Tibial nerve (tissue), 4 donors: ENCODE results near the gene CORO7. TPM values are rescaled to one million over a fixed set of nuclear protein-coding genes. Genes with fewer than 3 reads are reported as not detected.

Experiments
- DNase-seq, 2 donors: peaks; one replicate each; pipeline ENCODE4 v3.0.0-alpha.2; 2019; ENCODE audit warnings: low spot score in 2 of 2
- H3K27ac ChIP-seq, 4 donors: fragments of 200-600 bp; sonication (generic) in 3 of 4; one replicate each; pipeline ENCODE4 v1.5.1; 2017 to 2019; ENCODE audit warnings: mild to moderate bottlenecking in 1 of 4
- H3K27me3 ChIP-seq, 2 donors: fragments of 200-600 bp; sonication (generic) in 1 of 2; one replicate each; pipeline versions ENCODE4 v1.5.1 to v1.6.0; 2017 to 2019
- H3K36me3 ChIP-seq, 3 donors: fragments of 200-600 bp; sonication (generic); one replicate each; pipeline ENCODE4 v1.5.1; 2018 to 2019
- H3K4me1 ChIP-seq, 4 donors: fragments of 200-600 bp; sonication (generic) in 3 of 4; one replicate each; pipeline ENCODE4 v1.5.1; 2017 to 2019
- H3K4me3 ChIP-seq, 4 donors: fragments of 200-600 bp; sonication (generic) in 3 of 4; one replicate each; pipeline ENCODE4 v1.5.1; 2017 to 2019; ENCODE audit warnings: mild to moderate bottlenecking in 1 of 4, moderate library complexity in 1 of 4
- H3K9me3 ChIP-seq, 4 donors: fragments of 200-600 bp; sonication (generic) in 3 of 4; one replicate each; pipeline ENCODE4 v1.5.1; 2017 to 2019
- EP300 ChIP-seq, 2 donors: sonication (generic); formaldehyde crosslinking; IDR thresholded peaks; one replicate each; pipeline ENCODE4 v1.6.1; 2017; ENCODE audit warnings: antibody characterized with exemption in 2 of 2, mild to moderate bottlenecking in 1 of 2
- POLR2A ChIP-seq, 2 donors: fragments of 450-650 bp; IDR thresholded peaks; one replicate each; pipeline ENCODE4 v1.6.1; 2017; ENCODE audit warnings: antibody characterized with exemption in 2 of 2, mild to moderate bottlenecking in 2 of 2, moderate library complexity in 2 of 2
- WGBS, 2 donors: methylation state at CpG; one replicate each; pipeline ENCODE4 v1.1.5; 2018; 5-methylcytosine and 5-hydroxymethylcytosine counted together
- total RNA-seq, 4 donors: library from RNA; depleted of rRNA; stranded (reverse); fragments of >200 nt; gene quantifications; one replicate each; pipeline ENCODE4 v1.1.0, GENCODE V29; 2016
- TF ChIP-seq, protein P1 (sequence below), 5 experiments: fragments of 200-600 bp in 3 of 5; fragments of 450-650 bp in 2 of 5; sonication (generic) in 3 of 5; IDR thresholded peaks; one replicate each; pipeline ENCODE4 v1.5.1; 2016 to 2019; ENCODE audit warnings: antibody characterized with exemption in 5 of 5, mild to moderate bottlenecking in 3 of 5, moderate library complexity in 2 of 5

CORO7 gene
- total RNA-seq, 4 donors from 2014 or later, result 27.8 to 77.4 (median 52.1) TPM

DNA sequence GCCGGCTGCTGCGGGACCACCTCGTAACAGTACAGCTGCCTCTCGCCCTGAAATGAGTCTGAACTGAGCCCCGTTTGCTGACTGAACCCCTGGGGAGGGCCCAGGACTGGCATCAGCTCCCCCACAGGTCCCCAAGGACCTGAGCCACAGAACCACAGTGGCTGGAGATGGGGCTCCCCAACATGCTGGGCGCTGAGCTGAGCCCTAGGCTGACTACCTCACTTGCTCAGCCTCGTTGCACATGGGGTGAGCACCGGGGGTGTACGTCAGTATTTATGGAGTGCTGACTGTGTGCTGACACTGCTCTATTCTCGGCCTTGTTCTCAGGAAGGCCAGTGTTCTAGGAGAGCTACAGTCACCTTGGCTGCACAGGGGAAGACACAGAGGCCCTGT lies 51.4 kb downstream of the CORO7 start:
- no peak overlapping the region for H3K27ac ChIP-seq
- TF ChIP-seq, protein P1, sequence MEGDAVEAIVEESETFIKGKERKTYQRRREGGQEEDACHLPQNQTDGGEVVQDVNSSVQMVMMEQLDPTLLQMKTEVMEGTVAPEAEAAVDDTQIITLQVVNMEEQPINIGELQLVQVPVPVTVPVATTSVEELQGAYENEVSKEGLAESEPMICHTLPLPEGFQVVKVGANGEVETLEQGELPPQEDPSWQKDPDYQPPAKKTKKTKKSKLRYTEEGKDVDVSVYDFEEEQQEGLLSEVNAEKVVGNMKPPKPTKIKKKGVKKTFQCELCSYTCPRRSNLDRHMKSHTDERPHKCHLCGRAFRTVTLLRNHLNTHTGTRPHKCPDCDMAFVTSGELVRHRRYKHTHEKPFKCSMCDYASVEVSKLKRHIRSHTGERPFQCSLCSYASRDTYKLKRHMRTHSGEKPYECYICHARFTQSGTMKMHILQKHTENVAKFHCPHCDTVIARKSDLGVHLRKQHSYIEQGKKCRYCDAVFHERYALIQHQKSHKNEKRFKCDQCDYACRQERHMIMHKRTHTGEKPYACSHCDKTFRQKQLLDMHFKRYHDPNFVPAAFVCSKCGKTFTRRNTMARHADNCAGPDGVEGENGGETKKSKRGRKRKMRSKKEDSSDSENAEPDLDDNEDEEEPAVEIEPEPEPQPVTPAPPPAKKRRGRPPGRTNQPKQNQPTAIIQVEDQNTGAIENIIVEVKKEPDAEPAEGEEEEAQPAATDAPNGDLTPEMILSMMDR (IDR thresholded peaks at IDR 0.05), result no peak
- TF ChIP-seq EP300 (IDR thresholded peaks at IDR 0.05) (no peak), POLR2A (IDR thresholded peaks at IDR 0.05) (no peak)
- H3K36me3 ChIP-seq, result peaks cover 0 to 53% (median 6%) of the 10 kb centered on the region in 3 donors
- 90% methylated on average over 9 to 10 of the region's 10 CpGs for WGBS, 2 donors
- H3K4me1 ChIP-seq, result peaks cover 0 to 20% (median 10%) of the 10 kb centered on the region in 4 donors
- DNase-seq, result no peak
- H3K9me3 ChIP-seq, result no peaks in the 10 kb centered on the region
- H3K27me3 ChIP-seq, result no peaks in the 10 kb centered on the region
- H3K4me3 ChIP-seq, result no peak overlapping the region

DNA sequence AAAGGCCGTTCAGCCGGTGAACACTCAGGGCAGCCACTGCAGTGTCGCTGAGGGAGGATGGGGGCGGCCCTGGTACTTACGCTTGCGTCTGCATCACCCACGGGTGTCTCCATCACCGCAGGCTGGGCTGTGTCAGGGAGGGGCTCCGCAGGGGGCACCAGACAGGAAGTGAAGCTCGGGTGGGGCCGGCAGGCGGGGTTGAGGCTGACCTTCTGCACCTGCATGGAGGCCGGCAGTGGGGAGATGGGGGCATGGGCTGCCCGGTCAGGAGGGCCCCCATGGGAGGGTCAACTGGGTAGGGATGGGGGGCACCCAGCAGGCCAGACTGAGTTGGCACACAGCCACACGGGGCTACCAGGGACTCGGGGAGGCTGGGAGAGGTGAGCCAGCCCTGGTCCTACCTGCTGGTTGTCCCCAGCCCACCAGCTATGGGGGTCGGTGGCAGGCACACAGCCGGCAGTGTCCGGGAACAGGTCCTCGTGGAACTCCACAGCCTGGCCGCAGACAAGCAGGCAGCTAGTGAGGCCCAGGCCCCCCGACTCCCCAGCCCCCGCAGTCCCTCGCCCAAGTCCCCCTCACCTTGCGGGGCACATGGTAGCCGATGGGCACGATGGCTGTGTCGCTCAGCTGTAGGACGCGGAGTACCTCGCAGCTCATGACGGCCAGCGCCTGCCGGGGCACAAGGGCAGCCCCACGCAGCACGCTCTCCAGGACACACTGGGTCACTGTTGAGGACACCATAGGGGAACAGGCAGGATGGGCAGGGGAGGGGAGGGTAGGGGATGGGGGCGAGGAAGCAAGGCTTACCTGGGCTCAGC lies 52.0 kb downstream of the CORO7 start:
- Histone ChIP-seq H3K27me3 (no peaks in the 10 kb centered on the region), H3K27ac (no peak overlapping the region), H3K9me3 (no peaks in the 10 kb centered on the region), H3K4me3 (no peak overlapping the region), H3K36me3 (peaks cover 0 to 57% (median 6%) of the 10 kb centered on the region in 3 donors), H3K4me1 (peaks cover 0 to 14% (median 7%) of the 10 kb centered on the region in 4 donors)
- no peak for DNase-seq
- TF ChIP-seq EP300 (IDR thresholded peaks at IDR 0.05), result no peak
- TF ChIP-seq, protein P1 (IDR thresholded peaks at IDR 0.05), result no peak
- no peak for TF ChIP-seq POLR2A (IDR thresholded peaks at IDR 0.05)
- WGBS, 2 donors, result 84 to 88% methylated on average over 34 to 35 of the region's 37 CpGs

DNA sequence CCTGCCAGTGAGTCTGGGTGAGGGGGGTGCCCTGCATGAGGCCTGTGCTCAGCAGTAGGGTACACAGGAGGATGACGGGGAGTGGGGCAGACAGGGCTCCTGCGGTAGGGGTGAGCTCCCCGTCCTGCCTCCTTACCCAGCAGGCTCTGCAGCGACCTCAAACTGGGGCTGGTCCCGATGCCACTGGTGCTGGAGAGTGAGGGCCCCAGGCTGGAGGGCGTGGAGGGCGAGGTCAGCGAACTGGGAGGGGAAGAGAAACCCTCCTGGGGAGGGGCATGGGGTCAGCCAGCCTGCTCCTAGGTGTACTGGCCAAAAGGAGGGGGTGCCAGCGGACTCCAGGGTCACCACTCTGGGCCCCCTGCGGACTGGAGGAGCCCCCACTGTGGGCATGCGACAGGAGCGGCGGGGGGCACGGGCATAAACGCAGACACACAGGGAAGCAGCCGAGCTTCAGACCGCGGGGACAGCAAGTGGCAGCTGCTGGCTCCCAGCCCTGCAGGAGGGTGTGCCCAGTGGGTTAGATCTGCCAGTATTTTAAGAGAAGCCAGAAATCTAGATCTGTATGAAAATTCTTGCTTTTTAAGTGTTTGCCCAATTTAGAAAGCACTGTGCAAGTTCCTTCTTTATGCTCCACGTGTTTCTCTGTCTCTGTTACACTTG lies 53.8 kb downstream of the CORO7 start:
- peaks cover 0 to 9% (median 0%) of the 10 kb centered on the region in 4 donors for H3K4me1 ChIP-seq
- peaks cover 0 to 73% (median 6%) of the 10 kb centered on the region in 3 donors for H3K36me3 ChIP-seq
- no peak overlapping the region for H3K4me3 ChIP-seq
- 78 to 82% methylated on average over 18 to 19 of the region's 19 CpGs for WGBS, 2 donors
- no peaks in the 10 kb centered on the region for H3K9me3 ChIP-seq
- no peaks in the 10 kb centered on the region for H3K27me3 ChIP-seq
- no peak for DNase-seq
- no peak for TF ChIP-seq POLR2A (IDR thresholded peaks at IDR 0.05)
- no peak for TF ChIP-seq EP300 (IDR thresholded peaks at IDR 0.05)
- TF ChIP-seq, protein P1 (IDR thresholded peaks at IDR 0.05), result no peak
- no peak overlapping the region for H3K27ac ChIP-seq

DNA sequence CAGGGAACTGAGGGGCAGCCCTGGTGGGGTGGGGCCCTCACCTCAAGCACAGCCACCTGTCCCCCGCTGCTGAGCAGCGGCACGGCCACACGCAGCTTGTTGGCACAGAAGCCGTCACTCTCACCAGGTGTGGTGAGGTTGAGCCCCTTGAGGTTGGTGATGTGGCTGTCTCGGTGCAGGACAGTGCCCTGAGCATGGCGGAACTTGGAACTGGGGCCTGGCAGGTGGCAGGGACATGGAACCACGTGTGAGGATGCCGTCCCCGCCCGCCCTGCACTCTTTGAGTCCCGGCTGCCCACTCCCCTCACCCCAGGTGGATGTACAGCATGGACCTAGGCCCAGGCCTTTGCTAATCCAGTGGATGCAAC lies 54.5 kb downstream of the CORO7 start:
- no peak for DNase-seq
- peaks cover 0 to 9% (median 0%) of the 10 kb centered on the region in 4 donors for H3K4me1 ChIP-seq
- H3K9me3 ChIP-seq, result no peaks in the 10 kb centered on the region
- no peak overlapping the region for H3K27ac ChIP-seq
- no peaks in the 10 kb centered on the region for H3K27me3 ChIP-seq
- TF ChIP-seq, protein P1 (IDR thresholded peaks at IDR 0.05), result no peak
- TF ChIP-seq EP300 (IDR thresholded peaks at IDR 0.05), result no peak
- TF ChIP-seq POLR2A (IDR thresholded peaks at IDR 0.05), result no peak
- H3K36me3 ChIP-seq, result peaks cover 0 to 77% (median 6%) of the 10 kb centered on the region in 3 donors
- no peak overlapping the region for H3K4me3 ChIP-seq
- WGBS, 2 donors, result 83% methylated on average over 12 of the region's 12 CpGs; no CpG with 5 or more reads in 1 of the 2 donors
